Breast epithelium (tissue), 3 donors: ENCODE measurements around the gene CNTN1.

ENCODE experiments used
- POLR2A ChIP-seq: fragments of 450-650 bp; IDR thresholded peaks from one replicate; pipeline ENCODE4 v1.6.1; 2016; ENCODE audit warnings: antibody characterized with exemption, mild to moderate bottlenecking, moderate library complexity
- POLR2AphosphoS5 ChIP-seq, 3 donors: sonication (generic); formaldehyde crosslinking; IDR thresholded peaks; one replicate each; pipeline ENCODE4 v1.6.1; 2017; ENCODE audit warnings: antibody characterized with exemption in 3 of 3
- TF ChIP-seq, protein P1 (sequence below), 3 donors: fragments of 450-650 bp; IDR thresholded peaks; one replicate each; pipeline ENCODE4 v1.5.1; 2016 to 2017; ENCODE audit warnings: antibody characterized with exemption in 3 of 3, mild to moderate bottlenecking in 3 of 3, moderate library complexity in 3 of 3

DNA sequence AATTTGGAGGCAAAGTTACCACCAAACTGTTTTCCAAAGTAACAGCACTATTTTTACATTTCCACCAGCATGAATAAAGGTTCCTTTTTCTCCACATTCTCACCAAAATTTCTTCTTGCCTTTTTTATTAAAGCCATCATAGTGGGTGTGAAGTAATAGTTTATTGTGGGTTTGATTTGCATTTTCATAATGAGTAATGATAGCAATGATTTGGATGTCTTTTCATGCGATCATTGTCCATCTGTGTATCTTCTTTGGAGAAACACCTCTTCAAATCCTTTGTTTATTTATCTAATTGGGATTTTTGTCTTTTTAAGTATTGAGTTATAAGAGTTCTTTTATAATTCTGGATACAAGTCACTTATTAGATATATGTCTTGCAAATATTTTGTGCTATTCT, 172.7 kb downstream of the CNTN1 start:
- TF ChIP-seq POLR2A: no peak
- TF ChIP-seq, protein P1, sequence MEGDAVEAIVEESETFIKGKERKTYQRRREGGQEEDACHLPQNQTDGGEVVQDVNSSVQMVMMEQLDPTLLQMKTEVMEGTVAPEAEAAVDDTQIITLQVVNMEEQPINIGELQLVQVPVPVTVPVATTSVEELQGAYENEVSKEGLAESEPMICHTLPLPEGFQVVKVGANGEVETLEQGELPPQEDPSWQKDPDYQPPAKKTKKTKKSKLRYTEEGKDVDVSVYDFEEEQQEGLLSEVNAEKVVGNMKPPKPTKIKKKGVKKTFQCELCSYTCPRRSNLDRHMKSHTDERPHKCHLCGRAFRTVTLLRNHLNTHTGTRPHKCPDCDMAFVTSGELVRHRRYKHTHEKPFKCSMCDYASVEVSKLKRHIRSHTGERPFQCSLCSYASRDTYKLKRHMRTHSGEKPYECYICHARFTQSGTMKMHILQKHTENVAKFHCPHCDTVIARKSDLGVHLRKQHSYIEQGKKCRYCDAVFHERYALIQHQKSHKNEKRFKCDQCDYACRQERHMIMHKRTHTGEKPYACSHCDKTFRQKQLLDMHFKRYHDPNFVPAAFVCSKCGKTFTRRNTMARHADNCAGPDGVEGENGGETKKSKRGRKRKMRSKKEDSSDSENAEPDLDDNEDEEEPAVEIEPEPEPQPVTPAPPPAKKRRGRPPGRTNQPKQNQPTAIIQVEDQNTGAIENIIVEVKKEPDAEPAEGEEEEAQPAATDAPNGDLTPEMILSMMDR (IDR thresholded peaks at IDR 0.05): no peak
- no peak for TF ChIP-seq POLR2AphosphoS5 (IDR thresholded peaks at IDR 0.05)
